RWPE2 (cell line): Measurements from ENCODE around the gene EXOC6.
"Not testable (repeated sequence)": the region's sequence is repeated elsewhere in the genome, so short reads cannot be mapped to it uniquely, and the experiment has no call there.

Source experiments
- ATAC-seq: fragments of 200-7000 bp; cut with Tn5 transposase; 3 replicates; pipeline ENCODE4 v1.9.1; 2021; ENCODE audit warnings: low read depth
- DNase-seq: peaks from one replicate; pipeline ENCODE4 v3.0.0-alpha.2; 2020; ENCODE audit warnings: low spot score
- H3K27ac ChIP-seq: fragments of 450-650 bp; 2 replicates; pipeline ENCODE4 v1.5.1; 2017; ENCODE audit warnings: mild to moderate bottlenecking; ENCODE audit not compliant: poor library complexity, severe bottlenecking
- H3K27me3 ChIP-seq: fragments of 250-450 bp; sonication (Bioruptor Pico); 2 replicates; pipeline ENCODE4 v1.5.1; 2021; ENCODE audit warnings: mild to moderate bottlenecking, moderate library complexity; ENCODE audit not compliant: insufficient read depth, poor library complexity, severe bottlenecking
- H3K36me3 ChIP-seq: fragments of 250-450 bp; sonication (Bioruptor Pico); 2 replicates; pipeline ENCODE4 v1.5.1; 2020; ENCODE audit warnings: low read depth, mild to moderate bottlenecking, moderate library complexity
- H3K4me1 ChIP-seq: fragments of 250-450 bp; sonication (Bioruptor Pico); 2 replicates; pipeline ENCODE4 v1.5.1; 2021; ENCODE audit warnings: mild to moderate bottlenecking, moderate library complexity; ENCODE audit not compliant: insufficient read depth, poor library complexity, severe bottlenecking
- H3K4me3 ChIP-seq: fragments of 250-450 bp; sonication (Bioruptor Pico); 2 replicates; pipeline ENCODE4 v1.5.1; 2021; ENCODE audit warnings: mild to moderate bottlenecking, moderate library complexity; ENCODE audit not compliant: severe bottlenecking
- H3K9me3 ChIP-seq: fragments of 250-450 bp; sonication (Bioruptor Pico); 2 replicates; pipeline ENCODE4 v1.5.1; 2021; ENCODE audit warnings: mild to moderate bottlenecking, moderate library complexity; ENCODE audit not compliant: severe bottlenecking
- CTCF ChIP-seq: fragments of 450-650 bp; IDR thresholded peaks from one replicate; pipeline ENCODE4 v1.5.1; 2017; ENCODE audit warnings: mild to moderate bottlenecking, moderate library complexity; ENCODE audit not compliant: poor library complexity, severe bottlenecking

The EXOC6 gene

GRCh38 chr10:92938841-92939240 is 90.5 kb downstream of the EXOC6 start:
- peaks cover 3% of the 10 kb centered on the region; the same call in 1 of the 2 replicates for H3K36me3 ChIP-seq
- no peaks in the 10 kb centered on the region for H3K9me3 ChIP-seq
- H3K4me3 ChIP-seq, result no peak overlapping the region
- no peaks in the 10 kb centered on the region for H3K4me1 ChIP-seq
- H3K27ac ChIP-seq, result no peak overlapping the region
- ATAC-seq, result no peak
- H3K27me3 ChIP-seq, result no peaks in the 10 kb centered on the region
- TF ChIP-seq CTCF, result no peak
- no peak for DNase-seq

- Histone ChIP-seq H3K27me3 (no peaks in the 10 kb centered on the region), H3K4me1 (no peaks in the 10 kb centered on the region), H3K27ac (no peak overlapping the region), H3K36me3 (peaks cover 3% of the 10 kb centered on the region; the same call in 1 of the 2 replicates), H3K4me3 (no peak overlapping the region), H3K9me3 (no peaks in the 10 kb centered on the region)
- no peak for ATAC-seq
- DNase-seq, result no peak
- no peak for TF ChIP-seq CTCF
Measured at GRCh38 chr10:92942226-92942625, 93.9 kb downstream of the EXOC6 start.

GRCh38 chr10:92946491-92946890 is 98.2 kb downstream of the EXOC6 start:
- Histone ChIP-seq H3K9me3 (no peaks in the 10 kb centered on the region), H3K4me1 (no peaks in the 10 kb centered on the region), H3K27ac (no peak overlapping the region), H3K36me3 (peaks cover 3% of the 10 kb centered on the region; the same call in 1 of the 2 replicates), H3K27me3 (no peaks in the 10 kb centered on the region), H3K4me3 (no peak overlapping the region)
- ATAC-seq (no peak), DNase-seq (no peak)
- TF ChIP-seq CTCF, result no peak

GRCh38 chr10:92952573-92952972 is 104.3 kb downstream of the EXOC6 start:
- not testable (repeated sequence) for H3K4me3 ChIP-seq, H3K36me3 ChIP-seq, H3K27ac ChIP-seq, H3K4me1 ChIP-seq, H3K9me3 ChIP-seq, DNase-seq, H3K27me3 ChIP-seq, ATAC-seq

- Histone ChIP-seq H3K36me3 (no peaks in the 10 kb centered on the region; the same call in 1 of the 2 replicates), H3K27ac (no peak overlapping the region), H3K4me1 (no peaks in the 10 kb centered on the region), H3K27me3 (no peaks in the 10 kb centered on the region), H3K9me3 (no peaks in the 10 kb centered on the region), H3K4me3 (no peak overlapping the region)
- ATAC-seq (no peak), DNase-seq (no peak)
- no peak for TF ChIP-seq CTCF
Measured at GRCh38 chr10:92957223-92958010, 109.1 kb downstream of the EXOC6 start.
